H1 (cell line): ENCODE results near the gene ZDHHC8.

Source experiments
- CEBPB ChIP-seq: IDR thresholded peaks from 2 replicates; pipeline ENCODE4 v1.6.1; 2012; ENCODE audit warnings: low read depth, low read length
- EZH2 ChIP-seq: fragments of 200-600 bp; sonication (generic); IDR thresholded peaks from 2 replicates; pipeline ENCODE4 v1.7.1; 2012; ENCODE audit warnings: low read depth, mild to moderate bottlenecking, moderate library complexity, low read length, inconsistent platforms; ENCODE audit not compliant: severe bottlenecking
- POLR2AphosphoS5 ChIP-seq: IDR thresholded peaks from 2 replicates; pipeline ENCODE4 v1.6.1; 2011; ENCODE audit warnings: low read depth, low read length
- RFX5 ChIP-seq: IDR thresholded peaks from 2 replicates; pipeline ENCODE4 v1.6.1; 2011; ENCODE audit warnings: low read depth, low read length, improper control_type of control experiment, borderline replicate concordance
- TF ChIP-seq, protein P1 (sequence below), 3 experiments: IDR thresholded peaks; 1 replicate in 2 of 3; 2 replicates in 1 of 3; pipeline versions ENCODE4 v1.5.1 to v1.6.1; 2011; ENCODE audit warnings: low read length in 3 of 3, mild to moderate bottlenecking in 3 of 3, inconsistent platforms in 2 of 3, low read depth in 1 of 3, moderate library complexity in 1 of 3; ENCODE audit not compliant: insufficient read depth in 1 of 3; ENCODE audit errors: control extremely low read depth in 1 of 3

DNA sequence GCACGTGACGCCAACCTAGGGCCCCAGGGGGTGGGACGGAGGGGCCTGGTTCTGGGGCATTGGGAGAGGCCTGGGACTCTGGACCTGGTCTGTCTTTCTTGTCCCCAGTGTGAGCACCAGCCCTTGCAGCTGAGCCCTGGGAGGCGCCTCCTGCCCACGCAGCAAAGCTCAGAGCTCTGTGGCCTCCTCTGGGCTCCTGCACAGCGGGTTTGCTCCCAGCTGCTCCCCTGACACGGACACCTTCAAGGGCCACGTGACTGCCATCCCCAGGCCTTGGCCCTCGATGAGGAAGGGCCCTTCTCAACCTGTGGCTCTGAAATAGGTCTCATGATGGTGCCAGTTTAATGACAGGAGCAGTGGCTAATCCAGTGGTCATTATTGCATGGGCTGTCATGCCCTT is 50.8 kb downstream of the ZDHHC8 start:
- TF ChIP-seq, protein P1, sequence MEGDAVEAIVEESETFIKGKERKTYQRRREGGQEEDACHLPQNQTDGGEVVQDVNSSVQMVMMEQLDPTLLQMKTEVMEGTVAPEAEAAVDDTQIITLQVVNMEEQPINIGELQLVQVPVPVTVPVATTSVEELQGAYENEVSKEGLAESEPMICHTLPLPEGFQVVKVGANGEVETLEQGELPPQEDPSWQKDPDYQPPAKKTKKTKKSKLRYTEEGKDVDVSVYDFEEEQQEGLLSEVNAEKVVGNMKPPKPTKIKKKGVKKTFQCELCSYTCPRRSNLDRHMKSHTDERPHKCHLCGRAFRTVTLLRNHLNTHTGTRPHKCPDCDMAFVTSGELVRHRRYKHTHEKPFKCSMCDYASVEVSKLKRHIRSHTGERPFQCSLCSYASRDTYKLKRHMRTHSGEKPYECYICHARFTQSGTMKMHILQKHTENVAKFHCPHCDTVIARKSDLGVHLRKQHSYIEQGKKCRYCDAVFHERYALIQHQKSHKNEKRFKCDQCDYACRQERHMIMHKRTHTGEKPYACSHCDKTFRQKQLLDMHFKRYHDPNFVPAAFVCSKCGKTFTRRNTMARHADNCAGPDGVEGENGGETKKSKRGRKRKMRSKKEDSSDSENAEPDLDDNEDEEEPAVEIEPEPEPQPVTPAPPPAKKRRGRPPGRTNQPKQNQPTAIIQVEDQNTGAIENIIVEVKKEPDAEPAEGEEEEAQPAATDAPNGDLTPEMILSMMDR (IDR thresholded peaks at IDR 0.05; ENCODE audit: control extremely low read depth in 1 of 3, insufficient read depth in 1 of 3, low read depth in 1 of 3, low read length in 3 of 3): no peak
- TF ChIP-seq RFX5 (no peak), CEBPB (no peak), EZH2 (no peak), POLR2AphosphoS5 (no peak)
